Measurements from ENCODE around the gene GPRC5A.

- TF ChIP-seq CTCF (IDR thresholded peaks at IDR 0.05) = no peak
- TF ChIP-seq POLR2A (IDR thresholded peaks at IDR 0.05) = no peak
These were observed 63.7 kb downstream of the GPRC5A start for GRCh38 chr12:12954878-12955625.
